Measurements from ENCODE around the gene DIRAS2. TPM values are rescaled to one million over a fixed set of nuclear protein-coding genes. Genes with fewer than 3 reads are reported as not detected.

The DIRAS2 gene
- total RNA-seq, 1 experiment from 2014 or later: 0.03 TPM

DNA sequence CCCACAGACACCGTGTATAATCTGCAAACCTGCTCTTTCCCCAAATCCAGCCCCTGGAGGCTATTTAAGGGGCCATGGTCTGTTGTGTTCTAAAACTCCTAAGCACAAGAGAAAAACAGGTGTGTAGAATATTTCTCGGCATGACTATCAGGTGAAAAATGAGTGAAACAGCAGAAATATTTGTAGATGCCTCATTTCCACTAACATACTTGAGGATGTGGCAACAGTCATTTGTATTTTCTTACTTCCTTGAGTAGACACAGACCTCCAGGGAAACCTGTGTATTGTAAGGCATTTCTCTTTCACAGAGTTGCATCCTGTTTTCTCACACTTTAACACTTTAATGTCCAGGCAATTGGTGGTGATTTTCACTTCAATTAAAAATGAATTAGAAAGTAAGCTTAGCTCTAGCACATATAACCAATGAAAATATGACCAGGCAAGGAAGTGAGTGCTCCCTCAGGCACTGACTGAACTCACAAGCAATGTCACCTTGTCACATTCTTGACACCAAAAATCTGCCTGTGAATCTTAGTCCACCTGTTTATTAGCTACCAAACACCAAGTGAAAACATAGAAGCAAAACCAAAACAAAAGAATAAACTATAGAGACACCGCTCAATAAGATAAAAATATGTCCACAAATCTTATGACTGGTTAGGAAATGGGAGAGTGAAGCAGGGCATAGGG lies 64.4 kb downstream of the DIRAS2 start:
- ATAC-seq (no peak), DNase-seq (ENCODE audit: low read depth, low spot score) (no peak)
- no peaks in the 10 kb centered on the region for H3K9me3 ChIP-seq (ENCODE audit: control insufficient read depth, insufficient read depth, low read depth, low read length)
- ChIA-PET CTCF (no interaction called here), POLR2A (no interaction called here)
- intact Hi-C loops (cut with micrococcal nuclease; ENCODE audit: unreplicated experiment): no loop called here
- no peaks in the 10 kb centered on the region for H3K27me3 ChIP-seq (ENCODE audit: control insufficient read depth, insufficient read depth, low read length)
- H3K4me3 ChIP-seq (ENCODE audit: low read depth in 2 of 2, low read length in 2 of 2): no peak overlapping the region
- no peaks in the 10 kb centered on the region for H3K4me1 ChIP-seq (ENCODE audit: control insufficient read depth, insufficient read depth, low read length)
- no peaks in the 10 kb centered on the region for H3K36me3 ChIP-seq (ENCODE audit: control insufficient read depth, insufficient read depth, low read length)
- TF ChIP-seq SIN3A (IDR thresholded peaks at IDR 0.05; ENCODE audit: borderline replicate concordance, insufficient read depth, low read depth, low read length): no peak
- TF ChIP-seq, protein P1, sequence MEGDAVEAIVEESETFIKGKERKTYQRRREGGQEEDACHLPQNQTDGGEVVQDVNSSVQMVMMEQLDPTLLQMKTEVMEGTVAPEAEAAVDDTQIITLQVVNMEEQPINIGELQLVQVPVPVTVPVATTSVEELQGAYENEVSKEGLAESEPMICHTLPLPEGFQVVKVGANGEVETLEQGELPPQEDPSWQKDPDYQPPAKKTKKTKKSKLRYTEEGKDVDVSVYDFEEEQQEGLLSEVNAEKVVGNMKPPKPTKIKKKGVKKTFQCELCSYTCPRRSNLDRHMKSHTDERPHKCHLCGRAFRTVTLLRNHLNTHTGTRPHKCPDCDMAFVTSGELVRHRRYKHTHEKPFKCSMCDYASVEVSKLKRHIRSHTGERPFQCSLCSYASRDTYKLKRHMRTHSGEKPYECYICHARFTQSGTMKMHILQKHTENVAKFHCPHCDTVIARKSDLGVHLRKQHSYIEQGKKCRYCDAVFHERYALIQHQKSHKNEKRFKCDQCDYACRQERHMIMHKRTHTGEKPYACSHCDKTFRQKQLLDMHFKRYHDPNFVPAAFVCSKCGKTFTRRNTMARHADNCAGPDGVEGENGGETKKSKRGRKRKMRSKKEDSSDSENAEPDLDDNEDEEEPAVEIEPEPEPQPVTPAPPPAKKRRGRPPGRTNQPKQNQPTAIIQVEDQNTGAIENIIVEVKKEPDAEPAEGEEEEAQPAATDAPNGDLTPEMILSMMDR (IDR thresholded peaks at IDR 0.05): no peak
- no peak for TF ChIP-seq POLR2AphosphoS5 (IDR thresholded peaks at IDR 0.05; ENCODE audit: low read depth, low read length)
- in situ Hi-C loops (cut with HindIII; ENCODE audit: low pct_unique_long_range_greater_than_20kb, low sequenced_read_pairs): no loop called here
- no TSS peak for BruUV-seq (replicated peaks)
- H3K27ac ChIP-seq (ENCODE audit: low read length): no peak overlapping the region

DNA sequence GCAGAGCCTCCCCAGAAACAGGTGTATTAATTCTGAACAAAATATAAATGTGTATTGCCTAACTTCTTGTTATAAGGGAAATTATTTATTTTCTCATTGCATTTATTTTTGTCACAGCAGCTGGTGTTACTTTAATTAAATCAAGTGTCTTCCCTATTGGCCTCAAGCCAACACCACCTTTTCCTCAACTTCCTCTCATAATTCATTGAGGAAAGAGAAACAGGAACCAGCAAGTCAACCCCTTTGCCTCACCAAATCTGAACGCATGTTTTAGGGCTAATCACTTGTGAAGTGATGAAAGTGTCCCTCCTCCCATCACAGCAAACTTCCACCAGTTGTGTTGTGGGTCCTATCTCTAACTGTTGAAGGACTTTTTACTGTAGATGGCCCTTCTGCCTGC lies 73.1 kb downstream of the DIRAS2 start:
- Histone ChIP-seq H3K27me3 (ENCODE audit: control insufficient read depth, insufficient read depth, low read length) (no peaks in the 10 kb centered on the region), H3K36me3 (ENCODE audit: control insufficient read depth, insufficient read depth, low read length) (no peaks in the 10 kb centered on the region), H3K9me3 (ENCODE audit: control insufficient read depth, insufficient read depth, low read depth, low read length) (no peaks in the 10 kb centered on the region), H3K4me1 (ENCODE audit: control insufficient read depth, insufficient read depth, low read length) (no peaks in the 10 kb centered on the region), H3K27ac (ENCODE audit: low read length) (no peak overlapping the region), H3K4me3 (ENCODE audit: low read depth in 2 of 2, low read length in 2 of 2) (no peak overlapping the region)
- intact Hi-C loops (cut with micrococcal nuclease; ENCODE audit: unreplicated experiment) (no loop called here), in situ Hi-C loops (cut with HindIII; ENCODE audit: low pct_unique_long_range_greater_than_20kb, low sequenced_read_pairs) (no loop called here)
- POLR2A ChIA-PET: no interaction called here
- BruUV-seq (replicated peaks): no TSS peak
- CTCF ChIA-PET: no interaction called here
- TF ChIP-seq POLR2AphosphoS5 (IDR thresholded peaks at IDR 0.05; ENCODE audit: low read depth, low read length): no peak
- no peak for TF ChIP-seq TCF7L2 (IDR thresholded peaks at IDR 0.05; ENCODE audit: low read depth, low read length)
- ATAC-seq: no peak
- no peak for DNase-seq (ENCODE audit: low read depth, low spot score)

DNA sequence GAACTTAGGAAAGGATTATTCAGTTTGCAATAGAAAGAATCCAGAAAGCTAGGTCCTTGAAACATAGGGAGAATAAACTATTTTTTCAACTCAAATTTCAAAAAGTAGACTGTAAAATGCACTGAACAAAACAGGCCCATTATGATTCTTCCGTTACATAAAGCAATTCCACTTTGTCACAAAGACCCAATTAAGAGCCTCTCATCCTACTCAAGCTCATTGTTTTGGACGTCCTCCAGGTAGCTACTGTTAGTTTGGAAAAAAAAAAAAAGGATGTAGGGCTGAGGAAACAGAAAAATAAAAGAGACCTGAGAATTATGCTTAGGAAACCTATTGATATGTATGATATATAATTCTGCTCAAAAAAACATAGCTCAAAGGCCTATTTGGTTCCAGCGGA lies 74.0 kb downstream of the DIRAS2 start:
- Histone ChIP-seq H3K27me3 (ENCODE audit: control insufficient read depth, insufficient read depth, low read length) (no peaks in the 10 kb centered on the region), H3K9me3 (ENCODE audit: control insufficient read depth, insufficient read depth, low read depth, low read length) (no peaks in the 10 kb centered on the region), H3K36me3 (ENCODE audit: control insufficient read depth, insufficient read depth, low read length) (no peaks in the 10 kb centered on the region), H3K27ac (ENCODE audit: low read length) (no peak overlapping the region), H3K4me3 (ENCODE audit: low read depth in 2 of 2, low read length in 2 of 2) (no peak overlapping the region), H3K4me1 (ENCODE audit: control insufficient read depth, insufficient read depth, low read length) (no peaks in the 10 kb centered on the region)
- no TSS peak for BruUV-seq (replicated peaks)
- ChIA-PET POLR2A (no interaction called here), CTCF (no interaction called here)
- TF ChIP-seq POLR2AphosphoS5 (IDR thresholded peaks at IDR 0.05; ENCODE audit: low read depth, low read length) (no peak), SIN3A (IDR thresholded peaks at IDR 0.05; ENCODE audit: borderline replicate concordance, insufficient read depth, low read depth, low read length) (no peak), TCF7L2 (IDR thresholded peaks at IDR 0.05; ENCODE audit: low read depth, low read length) (no peak)
- TF ChIP-seq, protein P2, sequence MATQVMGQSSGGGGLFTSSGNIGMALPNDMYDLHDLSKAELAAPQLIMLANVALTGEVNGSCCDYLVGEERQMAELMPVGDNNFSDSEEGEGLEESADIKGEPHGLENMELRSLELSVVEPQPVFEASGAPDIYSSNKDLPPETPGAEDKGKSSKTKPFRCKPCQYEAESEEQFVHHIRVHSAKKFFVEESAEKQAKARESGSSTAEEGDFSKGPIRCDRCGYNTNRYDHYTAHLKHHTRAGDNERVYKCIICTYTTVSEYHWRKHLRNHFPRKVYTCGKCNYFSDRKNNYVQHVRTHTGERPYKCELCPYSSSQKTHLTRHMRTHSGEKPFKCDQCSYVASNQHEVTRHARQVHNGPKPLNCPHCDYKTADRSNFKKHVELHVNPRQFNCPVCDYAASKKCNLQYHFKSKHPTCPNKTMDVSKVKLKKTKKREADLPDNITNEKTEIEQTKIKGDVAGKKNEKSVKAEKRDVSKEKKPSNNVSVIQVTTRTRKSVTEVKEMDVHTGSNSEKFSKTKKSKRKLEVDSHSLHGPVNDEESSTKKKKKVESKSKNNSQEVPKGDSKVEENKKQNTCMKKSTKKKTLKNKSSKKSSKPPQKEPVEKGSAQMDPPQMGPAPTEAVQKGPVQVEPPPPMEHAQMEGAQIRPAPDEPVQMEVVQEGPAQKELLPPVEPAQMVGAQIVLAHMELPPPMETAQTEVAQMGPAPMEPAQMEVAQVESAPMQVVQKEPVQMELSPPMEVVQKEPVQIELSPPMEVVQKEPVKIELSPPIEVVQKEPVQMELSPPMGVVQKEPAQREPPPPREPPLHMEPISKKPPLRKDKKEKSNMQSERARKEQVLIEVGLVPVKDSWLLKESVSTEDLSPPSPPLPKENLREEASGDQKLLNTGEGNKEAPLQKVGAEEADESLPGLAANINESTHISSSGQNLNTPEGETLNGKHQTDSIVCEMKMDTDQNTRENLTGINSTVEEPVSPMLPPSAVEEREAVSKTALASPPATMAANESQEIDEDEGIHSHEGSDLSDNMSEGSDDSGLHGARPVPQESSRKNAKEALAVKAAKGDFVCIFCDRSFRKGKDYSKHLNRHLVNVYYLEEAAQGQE (IDR thresholded peaks at IDR 0.05; ENCODE audit: insufficient read depth in 1 of 2, low read depth in 2 of 2, low read length in 1 of 2): no peak
- TF ChIP-seq, protein P1 (IDR thresholded peaks at IDR 0.05): no peak
- intact Hi-C loops (cut with micrococcal nuclease; ENCODE audit: unreplicated experiment) (no loop called here), in situ Hi-C loops (cut with HindIII; ENCODE audit: low pct_unique_long_range_greater_than_20kb, low sequenced_read_pairs) (no loop called here)
- ATAC-seq: no peak
- no peak for DNase-seq (ENCODE audit: low read depth, low spot score)

Data from Panc1 (cell line).